HCT116 (cell line): ENCODE results near the gene SLC35C1.

Experiments used
- ATF3 ChIP-seq: IDR thresholded peaks from 2 replicates; pipeline ENCODE4 v1.6.1; 2012
- CTCF ChIP-seq, 3 experiments: fragments of 200-600 bp in 1 of 3; sonication (generic) in 1 of 3; IDR thresholded peaks in 2 of 3; conservative IDR thresholded peaks in 1 of 3; 2 replicates each; pipeline ENCODE4 v1.5.1; 2012 to 2017; ENCODE audit warnings: low read depth in 2 of 3, low read length in 2 of 3, antibody characterized with exemption in 1 of 3, borderline replicate concordance in 1 of 3, control low read depth in 1 of 3, mild to moderate bottlenecking in 1 of 3, mixed read lengths in 1 of 3, mixed run types in 1 of 3, moderate library complexity in 1 of 3; ENCODE audit not compliant: insufficient read depth in 1 of 3
- EGR1 ChIP-seq: IDR thresholded peaks from 2 replicates; pipeline ENCODE4 v1.6.1; 2012; ENCODE audit warnings: low read depth
- EZH2 ChIP-seq: fragments of 200-600 bp; sonication (generic); IDR thresholded peaks from 2 replicates; pipeline ENCODE4 v1.6.1; 2017; ENCODE audit warnings: antibody characterized with exemption, mixed run types
- JUND ChIP-seq: IDR thresholded peaks from 2 replicates; pipeline ENCODE4 v1.6.1; 2012
- POLR2A ChIP-seq: IDR thresholded peaks from 2 replicates; pipeline ENCODE4 v1.7.0; 2011; ENCODE audit warnings: borderline replicate concordance; ENCODE audit not compliant: insufficient read depth, insufficient read length; ENCODE audit errors: extremely low read depth
- POLR2AphosphoS5 ChIP-seq: IDR thresholded peaks from 2 replicates; pipeline ENCODE4 v1.6.1; 2011; ENCODE audit warnings: mild to moderate bottlenecking, low read depth, low read length, moderate library complexity
- SIN3A ChIP-seq: IDR thresholded peaks from 2 replicates; pipeline ENCODE4 v1.6.1; 2012; ENCODE audit warnings: low read depth
- SRF ChIP-seq: IDR thresholded peaks from 2 replicates; pipeline ENCODE4 v1.6.1; 2012; ENCODE audit warnings: low read depth
- ZBTB33 ChIP-seq: IDR thresholded peaks from 2 replicates; pipeline ENCODE4 v1.6.1; 2011; ENCODE audit warnings: mild to moderate bottlenecking, low read length, moderate library complexity; ENCODE audit not compliant: insufficient replicate concordance; ENCODE audit errors: extremely low read depth

GRCh38 chr11:45817191-45817590, 12.2 kb downstream of the SLC35C1 start:
- TF ChIP-seq CTCF (IDR thresholded peaks at IDR 0.05 in 2 of 3, conservative IDR thresholded peaks at IDR 0.05 in 1 of 3; ENCODE audit: borderline replicate concordance in 1 of 3, insufficient read depth in 1 of 3, low read depth in 2 of 3, low read length in 2 of 3) (no peak), POLR2A (no peak), ZBTB33 (no peak), POLR2AphosphoS5 (no peak), EZH2 (no peak), ATF3 (no peak), SIN3A (no peak), SRF (no peak), EGR1 (no peak), JUND (no peak)
